Astrocyte (in vitro differentiated cells and primary cell): ENCODE results near the gene PLPP1. TPM values are rescaled to one million over a fixed set of nuclear protein-coding genes. Genes with fewer than 3 reads are reported as not detected.

Experiments
- DNase-seq: peaks from one replicate; pipeline ENCODE4 v3.0.0-alpha.2; 2010; ENCODE audit warnings: low read depth
- FAIRE-seq: peaks from 2 replicates; lab custom pipeline; 2011; peaks lifted over from hg19 to GRCh38; lab: Jason Lieb, UNC
- H2AFZ ChIP-seq: 2 replicates; pipeline ENCODE4 v1.6.0; 2012; ENCODE audit warnings: low read depth, low read length, inconsistent platforms
- H3K27ac ChIP-seq: 2 replicates; pipeline ENCODE4 v1.5.1; 2011; ENCODE audit warnings: low read depth, low read length, inconsistent platforms
- H3K27me3 ChIP-seq: 2 replicates; pipeline ENCODE4 v1.6.0; 2011; ENCODE audit warnings: low read length, inconsistent platforms; ENCODE audit not compliant: insufficient read depth
- H3K36me3 ChIP-seq: 2 replicates; pipeline ENCODE4 v1.5.1; 2011; ENCODE audit warnings: low read length, inconsistent platforms; ENCODE audit not compliant: insufficient read depth
- H3K4me1 ChIP-seq: 2 replicates; pipeline ENCODE4 v1.5.1; 2011; ENCODE audit warnings: low read length, inconsistent platforms; ENCODE audit not compliant: insufficient read depth
- H3K4me2 ChIP-seq: 2 replicates; pipeline ENCODE4 v1.6.0; 2012; ENCODE audit warnings: low read length, inconsistent platforms
- H3K4me3 ChIP-seq: 2 replicates; pipeline ENCODE4 v1.5.1; 2011; ENCODE audit warnings: low read depth, mild to moderate bottlenecking, low read length, inconsistent platforms; ENCODE audit not compliant: insufficient read depth
- H3K79me2 ChIP-seq: 2 replicates; pipeline ENCODE4 v1.6.0; 2012; ENCODE audit warnings: mild to moderate bottlenecking, low read length, inconsistent platforms; ENCODE audit not compliant: insufficient read depth
- H3K9ac ChIP-seq: 2 replicates; pipeline ENCODE4 v1.6.0; 2012; ENCODE audit warnings: mild to moderate bottlenecking, low read length, inconsistent platforms
- H3K9me3 ChIP-seq: 2 replicates; pipeline ENCODE4 v1.5.1; 2012; ENCODE audit warnings: low read depth, mild to moderate bottlenecking, low read length, inconsistent platforms; ENCODE audit not compliant: insufficient read depth
- H4K20me1 ChIP-seq: 2 replicates; pipeline ENCODE4 v1.6.0; 2012; ENCODE audit warnings: low read length, inconsistent platforms; ENCODE audit not compliant: insufficient read depth
- H3K27ac Mint-ChIP-seq: one replicate; pipeline ENCODE4 v1.8.0; 2021; ENCODE audit warnings: mild to moderate bottlenecking, mixed read lengths; ENCODE audit not compliant: unreplicated experiment
- H3K27me3 Mint-ChIP-seq: one replicate; pipeline ENCODE4 v1.8.0; 2021; ENCODE audit warnings: low read depth, mixed read lengths; ENCODE audit not compliant: unreplicated experiment
- H3K36me3 Mint-ChIP-seq: one replicate; pipeline ENCODE4 v1.8.0; 2021; ENCODE audit warnings: low read depth, mixed read lengths; ENCODE audit not compliant: unreplicated experiment
- H3K4me1 Mint-ChIP-seq: one replicate; pipeline ENCODE4 v1.8.0; 2021; ENCODE audit warnings: low read depth, mixed read lengths; ENCODE audit not compliant: unreplicated experiment
- H3K4me3 Mint-ChIP-seq: one replicate; pipeline ENCODE4 v1.8.0; 2021; ENCODE audit warnings: mild to moderate bottlenecking, moderate library complexity, mixed read lengths; ENCODE audit not compliant: unreplicated experiment
- H3K9me3 Mint-ChIP-seq: one replicate; pipeline ENCODE4 v1.8.0; 2021; ENCODE audit warnings: mild to moderate bottlenecking, mixed read lengths; ENCODE audit not compliant: unreplicated experiment
- CTCF ChIP-seq: IDR thresholded peaks from 2 replicates; pipeline ENCODE4 v1.5.1; 2011; ENCODE audit warnings: low read depth, mild to moderate bottlenecking, inconsistent platforms, low read length, moderate library complexity; ENCODE audit not compliant: insufficient read depth
- EZH2 ChIP-seq: IDR thresholded peaks from 2 replicates; pipeline ENCODE4 v1.6.1; 2012; ENCODE audit warnings: mild to moderate bottlenecking, low read length, inconsistent platforms; ENCODE audit not compliant: insufficient read depth
- total RNA-seq: library from RNA; stranded (reverse); gene quantifications from 2 replicates; pipeline ENCODE4 v1.2.1, GENCODE V29; 2021

PLPP1 gene
- total RNA-seq, 1 donor from 2014 or later: 56.3 TPM

- no peak for FAIRE-seq
Observed at GRCh38 chr5:55569513-55569865, 34.7 kb upstream of the PLPP1 start.

GRCh38 chr5:55568654-55569512 lies 34.1 kb upstream of the PLPP1 start:
- H3K27ac ChIP-seq: no peak overlapping the region
- no peaks in the 10 kb centered on the region for H3K4me1 ChIP-seq
- no peaks in the 10 kb centered on the region for H3K9me3 Mint-ChIP-seq
- H3K4me2 ChIP-seq: no peak overlapping the region
- no peaks in the 10 kb centered on the region for H3K36me3 ChIP-seq
- no peaks in the 10 kb centered on the region for H3K79me2 ChIP-seq
- H3K4me3 Mint-ChIP-seq: no peak overlapping the region
- H3K27me3 Mint-ChIP-seq: no peaks in the 10 kb centered on the region
- FAIRE-seq: peak; percentile 5
- no peaks in the 10 kb centered on the region for H3K27me3 ChIP-seq
- no peak overlapping the region for H3K9ac ChIP-seq
- H3K4me1 Mint-ChIP-seq: peaks cover 30% of the 10 kb centered on the region
- no peak overlapping the region for H3K4me3 ChIP-seq
- no peaks in the 10 kb centered on the region for H4K20me1 ChIP-seq
- no peaks in the 10 kb centered on the region for H3K9me3 ChIP-seq
- H3K27ac Mint-ChIP-seq: peak overlapping the region; percentile 73
- H3K36me3 Mint-ChIP-seq: no peaks in the 10 kb centered on the region
- DNase-seq: peak; percentile 44
- TF ChIP-seq EZH2 (no peak), CTCF (no peak)
- H2AFZ ChIP-seq: no peak overlapping the region

More at GRCh38 chr5:55569513-55569865, 34.7 kb upstream of the PLPP1 start:
- Histone ChIP-seq H3K27ac (no peak overlapping the region), H3K79me2 (no peaks in the 10 kb centered on the region), H3K36me3 (no peaks in the 10 kb centered on the region), H3K4me2 (no peak overlapping the region), H3K4me1 (no peaks in the 10 kb centered on the region), H3K9me3 (no peaks in the 10 kb centered on the region), H2AFZ (no peak overlapping the region), H4K20me1 (no peaks in the 10 kb centered on the region), H3K27me3 (no peaks in the 10 kb centered on the region), H3K4me3 (no peak overlapping the region), H3K9ac (no peak overlapping the region)
- no peak for DNase-seq
- Mint-ChIP-seq H3K4me3 (no peak overlapping the region), H3K27ac (no peak overlapping the region), H3K36me3 (no peaks in the 10 kb centered on the region), H3K9me3 (no peaks in the 10 kb centered on the region), H3K4me1 (peaks cover 30% of the 10 kb centered on the region), H3K27me3 (no peaks in the 10 kb centered on the region)
- no peak for TF ChIP-seq EZH2
- no peak for TF ChIP-seq CTCF

DNA sequence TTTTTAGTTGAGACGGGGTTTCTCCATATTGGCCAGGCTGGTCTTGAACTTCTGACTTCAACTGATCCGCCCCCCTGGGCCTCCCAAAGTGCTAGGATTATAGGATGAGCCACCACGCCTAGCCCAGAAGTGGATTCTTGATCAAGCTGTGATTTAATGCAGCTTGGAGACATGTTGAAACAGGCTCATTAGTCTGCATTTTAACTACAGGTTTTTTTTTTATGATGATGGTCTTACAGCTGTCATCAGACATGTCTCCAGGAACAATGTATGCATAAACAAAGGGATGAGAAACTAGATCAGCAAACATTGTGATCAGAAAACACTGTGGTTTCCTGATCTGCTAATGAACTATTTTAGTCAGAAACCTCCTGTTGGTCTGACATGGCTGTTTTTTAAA lies 30.0 kb upstream of the PLPP1 start:
- no peak overlapping the region for H3K4me3 ChIP-seq
- H3K9me3 Mint-ChIP-seq: no peaks in the 10 kb centered on the region
- no peaks in the 10 kb centered on the region for H3K36me3 Mint-ChIP-seq
- H2AFZ ChIP-seq: no peak overlapping the region
- no peak overlapping the region for H3K27ac ChIP-seq
- peaks cover 2% of the 10 kb centered on the region for H3K27me3 Mint-ChIP-seq
- no peaks in the 10 kb centered on the region for H3K79me2 ChIP-seq
- FAIRE-seq (no peak), DNase-seq (no peak)
- H3K36me3 ChIP-seq: no peaks in the 10 kb centered on the region
- TF ChIP-seq EZH2 (no peak), CTCF (no peak)
- no peak overlapping the region for H3K9ac ChIP-seq
- H3K4me1 ChIP-seq: no peaks in the 10 kb centered on the region
- H3K27me3 ChIP-seq: no peaks in the 10 kb centered on the region
- H3K9me3 ChIP-seq: no peaks in the 10 kb centered on the region
- H4K20me1 ChIP-seq: no peaks in the 10 kb centered on the region
- no peak overlapping the region for H3K4me3 Mint-ChIP-seq
- peaks cover 12% of the 10 kb centered on the region for H3K4me1 Mint-ChIP-seq
- no peak overlapping the region for H3K4me2 ChIP-seq
- H3K27ac Mint-ChIP-seq: no peak overlapping the region
